ENCODE results near the gene PARD3. TPM values are rescaled to one million over a fixed set of nuclear protein-coding genes. Genes with fewer than 3 reads are reported as not detected.

PARD3 gene
- 1 to 10 TPM in 1 of 5 experiments, under 1 TPM in 4; 0.24 to 1.2 (median 0.43) TPM for total RNA-seq
- polyA plus RNA-seq: under 1 TPM; 0.19 to 0.68 TPM
- 2.8 reads per million, percentile 15 among the genes with 10 or more reads in this experiment for total RNA-seq

DNA sequence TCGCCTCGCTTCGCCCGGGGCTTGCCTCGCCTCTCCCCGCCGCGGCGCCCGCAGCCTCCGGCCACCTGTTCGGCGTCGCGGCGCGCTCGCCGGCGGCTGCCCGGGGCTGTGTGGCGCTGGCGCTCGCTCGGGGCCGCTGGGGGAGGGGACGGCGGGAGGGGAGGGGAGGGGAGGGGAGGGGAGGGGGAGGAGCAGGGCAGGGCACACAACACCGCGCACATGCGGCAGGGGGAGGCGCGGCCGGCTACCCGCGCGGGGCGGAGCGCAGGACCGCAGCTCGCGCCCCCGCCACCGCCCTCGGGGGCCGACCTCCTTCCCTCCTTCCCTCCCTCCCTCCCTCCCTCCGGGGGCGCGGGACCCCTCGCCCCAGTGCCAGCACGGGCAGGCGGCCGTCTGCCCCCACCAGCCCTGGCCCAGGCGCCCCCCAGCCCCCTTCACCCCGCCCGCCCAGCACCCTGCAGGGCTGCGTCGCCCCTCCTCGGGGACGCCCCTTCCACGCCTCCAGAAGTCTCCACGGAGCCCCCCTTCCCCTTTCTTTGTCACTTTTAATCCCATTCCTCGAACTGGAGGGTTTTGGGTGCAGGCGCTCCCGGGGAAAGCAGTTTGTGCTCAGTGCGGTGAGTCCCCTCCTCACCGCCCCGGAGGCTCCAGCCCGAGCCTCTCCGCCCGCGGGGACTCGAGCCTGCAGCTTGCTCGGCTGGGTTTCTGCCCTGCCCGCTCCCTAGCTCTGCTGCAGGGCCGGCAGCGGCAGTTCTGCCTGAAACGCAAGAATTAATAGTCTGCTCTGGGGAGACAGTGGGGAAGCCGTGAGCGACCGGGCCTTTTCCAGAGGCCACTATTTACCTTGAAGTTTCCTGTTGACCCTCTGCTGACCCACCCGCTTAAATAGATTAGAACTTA lies at the start of gene PARD3:
Gene PARD3 (minus strand): TSS at position 112 of the 900 bp plus-strand sequence. CDS start 301 bp downstream, outside the sequence.
- ATAC-seq (no peak), DNase-seq (peak in 2 of 9 donors; percentile 7 to 38)
- H3K36me3 Mint-ChIP-seq: no peaks in the 10 kb centered on the region
- intact Hi-C loops (cut with micrococcal nuclease): no loop called here
- H3K4me1 Mint-ChIP-seq: peaks cover 0 to 19% (median 12%) of the 10 kb centered on the region in 7 donors
- peak within 1 kb of the TSS in 2 of 9 donors; percentile 12 to 54 for H3K27ac Mint-ChIP-seq
- POLR2A ChIA-PET: no interaction called here
- Histone ChIP-seq H3K27ac (ENCODE audit: low read depth, low read length) (no peak within 1 kb of the TSS), H3K4me3 (ENCODE audit: low read length) (no peak within 1 kb of the TSS), H3K27me3 (ENCODE audit: control insufficient read depth in 2 of 2, insufficient read depth in 2 of 2, low read length in 2 of 2) (no peaks in the 10 kb centered on the region), H3K36me3 (ENCODE audit: control insufficient read depth in 2 of 3, insufficient read depth in 3 of 3, low read length in 3 of 3) (no peaks in the 10 kb centered on the region), H3K9me3 (ENCODE audit: control insufficient read depth in 2 of 3, low read length in 3 of 3) (no peaks in the 10 kb centered on the region), H3K4me1 (ENCODE audit: control insufficient read depth in 2 of 2, insufficient read depth in 2 of 2, low read length in 2 of 2) (no peaks in the 10 kb centered on the region)
- H3K27me3 Mint-ChIP-seq: peaks cover 51 to 67% (median 56%) of the 10 kb centered on the region in 5 donors
- peak within 1 kb of the TSS; percentile 69 to 85 (median 75) for H3K4me3 Mint-ChIP-seq
- peaks cover 0 to 3% (median 0%) of the 10 kb centered on the region in 11 donors for H3K9me3 Mint-ChIP-seq
- CTCF ChIA-PET: no interaction called here

DNA sequence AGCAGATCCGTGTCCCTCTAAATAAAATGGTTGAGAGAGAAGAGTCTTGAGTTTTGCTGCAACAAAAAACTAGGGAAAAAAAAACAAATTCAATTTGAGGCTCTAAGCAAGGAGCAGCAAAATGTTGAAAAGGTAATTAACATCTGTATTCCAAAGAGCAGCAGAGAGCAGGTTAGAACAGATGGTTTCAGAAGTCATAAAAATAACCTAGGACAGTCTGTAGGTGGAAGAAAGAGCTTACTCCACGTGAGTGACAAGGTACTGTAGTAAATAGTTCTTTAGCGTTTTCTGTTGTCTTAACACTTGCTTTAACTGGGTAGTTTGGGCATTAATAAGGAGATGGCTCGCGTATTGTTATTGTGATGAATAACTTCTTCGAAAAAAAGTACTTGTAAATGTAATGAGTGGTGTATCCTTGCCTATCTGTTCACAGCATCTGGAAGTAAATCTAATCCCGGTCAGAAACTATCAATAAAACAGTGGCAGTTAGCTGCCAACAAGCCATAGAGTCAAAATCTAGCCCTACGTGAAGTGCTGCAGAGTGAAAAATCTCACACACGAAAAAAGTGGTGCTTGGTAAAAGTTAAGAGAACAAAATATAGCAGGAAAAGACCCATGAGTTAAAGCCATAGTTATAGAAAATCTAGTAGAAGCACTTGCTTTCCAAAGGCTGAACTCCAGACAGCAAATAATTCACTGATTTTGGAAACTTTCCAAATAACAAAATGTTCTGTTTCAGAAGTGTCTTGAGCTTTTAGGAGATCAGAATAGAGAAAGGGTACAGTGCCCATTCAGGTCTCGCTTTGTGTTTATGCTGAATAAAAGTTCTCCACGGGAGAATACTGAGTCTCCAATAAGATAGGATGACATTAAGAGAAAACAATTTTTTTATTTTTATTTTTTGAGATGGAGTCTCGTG lies 49.3 kb upstream of the PARD3 start:
- ChIA-PET POLR2A (no interaction called here), CTCF (no interaction called here)
- intact Hi-C loops (cut with micrococcal nuclease): no loop called here
- no peaks in the 10 kb centered on the region for H3K27me3 ChIP-seq (ENCODE audit: control insufficient read depth in 2 of 2, insufficient read depth in 2 of 2, low read length in 2 of 2)
- H3K4me3 ChIP-seq (ENCODE audit: low read length): no peak overlapping the region
- DNase-seq (no peak), ATAC-seq (no peak)
- H3K4me1 Mint-ChIP-seq: peaks cover 0 to 9% (median 8%) of the 10 kb centered on the region in 7 donors
- no peaks in the 10 kb centered on the region for H3K9me3 ChIP-seq (ENCODE audit: control insufficient read depth in 2 of 3, low read length in 3 of 3)
- H3K36me3 Mint-ChIP-seq: no peaks in the 10 kb centered on the region
- no peak overlapping the region for H3K27ac ChIP-seq (ENCODE audit: low read depth, low read length)
- H3K4me3 Mint-ChIP-seq: no peak overlapping the region
- H3K4me1 ChIP-seq (ENCODE audit: control insufficient read depth in 2 of 2, insufficient read depth in 2 of 2, low read length in 2 of 2): no peaks in the 10 kb centered on the region
- H3K27me3 Mint-ChIP-seq: peaks cover 2 to 17% (median 10%) of the 10 kb centered on the region in 5 donors
- no peaks in the 10 kb centered on the region for H3K36me3 ChIP-seq (ENCODE audit: control insufficient read depth in 2 of 3, insufficient read depth in 3 of 3, low read length in 3 of 3)
- peaks cover 0 to 2% (median 0%) of the 10 kb centered on the region in 11 donors for H3K9me3 Mint-ChIP-seq
- no peak overlapping the region for H3K27ac Mint-ChIP-seq

DNA sequence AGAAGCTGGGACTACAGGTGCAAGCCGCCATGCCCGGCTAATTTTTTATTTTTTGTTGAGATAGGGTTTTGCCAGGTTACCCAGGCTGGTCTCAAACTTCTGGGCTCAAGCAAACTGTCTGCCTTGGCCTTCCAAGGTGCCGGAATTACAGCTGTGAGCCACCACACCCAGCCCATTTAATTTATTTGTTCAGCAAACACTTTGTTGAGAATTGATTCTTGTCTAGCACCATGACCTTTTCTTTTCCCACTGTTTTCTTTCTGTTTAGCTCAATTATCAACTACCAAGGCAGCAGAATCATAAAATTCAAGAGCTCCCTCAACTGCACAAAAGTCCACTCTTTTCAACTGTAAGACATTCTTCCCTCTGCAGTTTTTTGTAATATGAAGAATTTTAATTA lies 47.8 kb upstream of the PARD3 start:
- no peak overlapping the region for H3K4me3 Mint-ChIP-seq
- ChIA-PET POLR2A (no interaction called here), CTCF (no interaction called here)
- H3K27me3 Mint-ChIP-seq: peaks cover 2 to 26% (median 5%) of the 10 kb centered on the region in 5 donors
- intact Hi-C loops (cut with micrococcal nuclease): no loop called here
- H3K4me1 Mint-ChIP-seq: no peaks in the 10 kb centered on the region
- Histone ChIP-seq H3K27me3 (ENCODE audit: control insufficient read depth in 2 of 2, insufficient read depth in 2 of 2, low read length in 2 of 2) (no peaks in the 10 kb centered on the region), H3K36me3 (ENCODE audit: control insufficient read depth in 2 of 3, insufficient read depth in 3 of 3, low read length in 3 of 3) (no peaks in the 10 kb centered on the region), H3K27ac (ENCODE audit: low read depth, low read length) (no peak overlapping the region), H3K4me3 (ENCODE audit: low read length) (no peak overlapping the region), H3K9me3 (ENCODE audit: control insufficient read depth in 2 of 3, low read length in 3 of 3) (no peaks in the 10 kb centered on the region), H3K4me1 (ENCODE audit: control insufficient read depth in 2 of 2, insufficient read depth in 2 of 2, low read length in 2 of 2) (no peaks in the 10 kb centered on the region)
- peaks cover 0 to 1% (median 0%) of the 10 kb centered on the region in 11 donors for H3K9me3 Mint-ChIP-seq
- peak overlapping the region in 1 of 9 donors; percentile 3 for H3K27ac Mint-ChIP-seq
- ATAC-seq (no peak), DNase-seq (no peak)
- H3K36me3 Mint-ChIP-seq: no peaks in the 10 kb centered on the region

DNA sequence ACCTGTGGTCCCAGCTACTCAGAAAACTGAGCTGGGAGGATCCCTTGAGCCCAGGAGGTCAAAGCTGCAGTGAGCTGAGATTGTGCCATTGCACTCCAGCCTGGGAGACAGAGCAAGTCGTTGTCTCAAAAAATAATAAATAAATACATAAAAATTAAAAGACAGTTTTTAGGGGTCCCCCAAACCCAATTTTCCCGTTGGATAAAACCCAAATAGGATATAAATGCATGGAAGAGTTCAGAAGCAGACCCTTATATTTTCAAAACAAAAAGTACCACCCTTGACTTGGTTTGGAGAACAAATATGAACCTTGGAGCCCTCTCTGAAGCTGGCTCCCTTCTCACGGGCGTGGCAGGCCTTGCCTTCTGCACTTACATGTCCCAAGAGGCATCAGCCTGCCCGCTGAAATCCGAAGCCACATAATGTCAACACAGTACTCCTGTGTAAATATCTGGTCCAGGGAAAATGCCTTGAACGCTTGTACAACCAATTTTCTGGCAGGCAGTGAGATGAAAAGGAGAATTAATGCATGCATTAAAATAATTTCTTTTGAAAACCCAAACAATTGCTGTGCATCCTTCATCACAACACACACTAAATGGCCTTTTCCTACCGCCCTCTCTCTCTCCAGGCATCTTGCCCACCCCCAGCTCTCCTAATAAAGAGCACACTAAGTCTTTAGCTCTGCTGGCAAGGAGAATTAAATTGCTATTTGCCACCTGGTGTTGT lies 46.4 kb upstream of the PARD3 start:
- DNase-seq: no peak
- ATAC-seq: no peak
- no peak overlapping the region for H3K4me3 ChIP-seq (ENCODE audit: low read length)
- no peaks in the 10 kb centered on the region for H3K4me1 Mint-ChIP-seq
- no peak overlapping the region for H3K4me3 Mint-ChIP-seq
- H3K27me3 Mint-ChIP-seq: peaks cover 0 to 29% (median 9%) of the 10 kb centered on the region in 5 donors
- ChIA-PET POLR2A (no interaction called here), CTCF (no interaction called here)
- H3K36me3 ChIP-seq (ENCODE audit: control insufficient read depth in 2 of 3, insufficient read depth in 3 of 3, low read length in 3 of 3): no peaks in the 10 kb centered on the region
- H3K4me1 ChIP-seq (ENCODE audit: control insufficient read depth in 2 of 2, insufficient read depth in 2 of 2, low read length in 2 of 2): no peaks in the 10 kb centered on the region
- H3K27ac ChIP-seq (ENCODE audit: low read depth, low read length): no peak overlapping the region
- intact Hi-C loops (cut with micrococcal nuclease): no loop called here
- H3K9me3 ChIP-seq (ENCODE audit: control insufficient read depth in 2 of 3, low read length in 3 of 3): no peaks in the 10 kb centered on the region
- H3K9me3 Mint-ChIP-seq: peaks cover 0 to 1% (median 0%) of the 10 kb centered on the region in 11 donors
- H3K27me3 ChIP-seq (ENCODE audit: control insufficient read depth in 2 of 2, insufficient read depth in 2 of 2, low read length in 2 of 2): no peaks in the 10 kb centered on the region
- no peaks in the 10 kb centered on the region for H3K36me3 Mint-ChIP-seq
- H3K27ac Mint-ChIP-seq: no peak overlapping the region

GRCh38 chr10:34859170-34859569 lies 44.1 kb upstream of the PARD3 start:
- Mint-ChIP-seq H3K36me3 (no peaks in the 10 kb centered on the region), H3K4me3 (no peak overlapping the region), H3K9me3 (peaks cover 0 to under 1% (median 0%) of the 10 kb centered on the region in 11 donors), H3K4me1 (no peaks in the 10 kb centered on the region), H3K27me3 (peaks cover 0 to 27% (median 9%) of the 10 kb centered on the region in 5 donors), H3K27ac (no peak overlapping the region)
- Histone ChIP-seq H3K9me3 (ENCODE audit: control insufficient read depth in 2 of 3, low read length in 3 of 3) (no peaks in the 10 kb centered on the region), H3K4me3 (ENCODE audit: low read length) (no peak overlapping the region), H3K4me1 (ENCODE audit: control insufficient read depth in 2 of 2, insufficient read depth in 2 of 2, low read length in 2 of 2) (no peaks in the 10 kb centered on the region), H3K27ac (ENCODE audit: low read depth, low read length) (no peak overlapping the region), H3K36me3 (ENCODE audit: control insufficient read depth in 2 of 3, insufficient read depth in 3 of 3, low read length in 3 of 3) (no peaks in the 10 kb centered on the region), H3K27me3 (ENCODE audit: control insufficient read depth in 2 of 2, insufficient read depth in 2 of 2, low read length in 2 of 2) (no peaks in the 10 kb centered on the region)
- DNase-seq (no peak), ATAC-seq (no peak)
- intact Hi-C loops (cut with micrococcal nuclease): no loop called here
- ChIA-PET CTCF (no interaction called here), POLR2A (no interaction called here)

DNA sequence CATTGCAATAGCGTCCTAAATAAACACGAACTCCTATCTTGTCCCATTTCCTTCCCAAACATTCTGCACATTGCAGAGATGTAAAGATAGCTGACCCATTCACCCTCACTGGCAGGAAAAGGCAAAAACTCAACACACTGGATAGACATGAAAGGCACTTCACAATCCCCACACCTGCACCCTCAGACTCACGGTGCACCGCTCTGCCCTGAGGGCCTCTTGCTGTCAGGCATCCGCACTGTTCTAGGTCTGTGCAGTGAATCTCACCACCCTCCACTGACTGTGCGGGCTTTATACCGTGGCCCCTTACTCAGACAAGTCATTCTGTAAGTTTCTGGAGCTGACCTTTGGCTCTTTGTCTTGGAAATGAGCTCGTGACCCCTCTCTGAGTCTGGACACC lies 42.9 kb upstream of the PARD3 start:
- no peaks in the 10 kb centered on the region for H3K9me3 ChIP-seq (ENCODE audit: control insufficient read depth in 2 of 3, low read length in 3 of 3)
- no peaks in the 10 kb centered on the region for H3K27me3 ChIP-seq (ENCODE audit: control insufficient read depth in 2 of 2, insufficient read depth in 2 of 2, low read length in 2 of 2)
- ATAC-seq (no peak), DNase-seq (no peak)
- CTCF ChIA-PET: no interaction called here
- POLR2A ChIA-PET: no interaction called here
- Mint-ChIP-seq H3K27me3 (peaks cover 0 to 24% (median 9%) of the 10 kb centered on the region in 5 donors), H3K27ac (no peak overlapping the region), H3K36me3 (no peaks in the 10 kb centered on the region), H3K4me1 (no peaks in the 10 kb centered on the region), H3K9me3 (peaks cover 0 to 1% (median 0%) of the 10 kb centered on the region in 11 donors), H3K4me3 (no peak overlapping the region)
- no peak overlapping the region for H3K4me3 ChIP-seq (ENCODE audit: low read length)
- no peaks in the 10 kb centered on the region for H3K4me1 ChIP-seq (ENCODE audit: control insufficient read depth in 2 of 2, insufficient read depth in 2 of 2, low read length in 2 of 2)
- intact Hi-C loops (cut with micrococcal nuclease): no loop called here
- H3K36me3 ChIP-seq (ENCODE audit: control insufficient read depth in 2 of 3, insufficient read depth in 3 of 3, low read length in 3 of 3): no peaks in the 10 kb centered on the region
- no peak overlapping the region for H3K27ac ChIP-seq (ENCODE audit: low read depth, low read length)

Measured in naive thymus-derived CD4-positive, alpha-beta T cell (primary cell).